HG03060 (cell line): ENCODE measurements around the gene SLC8A2.

Experiments used
- ATAC-seq: cut with Tn5 transposase; IDR thresholded peaks from one replicate; pipeline ENCODE4 v1.9.1; 2021; ENCODE audit warnings: low read depth, moderate number of reproducible peaks; ENCODE audit not compliant: unreplicated experiment

Gene SLC8A2

DNA sequence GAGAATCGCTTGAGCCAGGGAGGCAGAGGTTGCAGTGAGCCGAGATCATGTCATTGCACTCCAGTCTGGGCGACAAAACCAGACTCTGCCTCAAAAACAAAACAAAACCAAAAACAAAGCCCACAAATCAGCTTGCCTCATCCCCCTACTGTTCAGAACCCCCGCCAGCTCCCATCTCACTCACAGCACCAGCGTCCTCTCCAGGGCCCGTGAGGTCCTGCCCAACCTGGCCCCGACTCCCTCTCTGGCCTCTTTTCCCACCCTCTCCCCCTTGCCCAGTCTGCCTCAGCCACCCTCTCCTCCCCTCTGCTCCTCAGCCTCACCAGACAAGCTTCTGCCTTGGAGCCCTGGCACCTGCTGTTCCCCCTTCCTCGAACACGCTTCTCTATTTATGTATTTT, 3.8 kb downstream of the SLC8A2 start:
- ATAC-seq: no peak

GRCh38 chr19:47465957-47466356, 5.7 kb downstream of the SLC8A2 start:
- ATAC-seq: no peak

GRCh38 chr19:47464675-47465419, 6.8 kb downstream of the SLC8A2 start:
- no peak for ATAC-seq

DNA sequence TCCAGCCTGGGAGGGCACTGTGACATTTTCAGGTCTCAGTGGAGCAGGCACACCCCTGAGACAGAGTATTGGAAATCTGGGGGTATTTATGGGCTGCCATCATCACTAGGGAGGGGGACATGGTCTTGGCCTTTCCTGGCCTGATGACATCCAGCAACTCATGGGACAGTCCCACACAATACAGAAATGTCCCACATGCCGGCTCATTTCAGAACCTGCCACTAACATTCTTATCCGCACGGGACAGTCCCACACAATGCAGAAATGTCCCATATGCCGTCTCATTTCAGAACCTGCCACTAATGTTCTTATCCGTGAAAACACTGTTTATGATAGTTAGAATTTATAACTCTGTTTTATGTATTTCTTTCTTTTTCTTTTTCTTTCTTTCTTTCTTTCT, 9.8 kb downstream of the SLC8A2 start:
- no peak for ATAC-seq

- no peak for ATAC-seq
Measured at GRCh38 chr19:47459477-47459876, 12.2 kb downstream of the SLC8A2 start.

DNA sequence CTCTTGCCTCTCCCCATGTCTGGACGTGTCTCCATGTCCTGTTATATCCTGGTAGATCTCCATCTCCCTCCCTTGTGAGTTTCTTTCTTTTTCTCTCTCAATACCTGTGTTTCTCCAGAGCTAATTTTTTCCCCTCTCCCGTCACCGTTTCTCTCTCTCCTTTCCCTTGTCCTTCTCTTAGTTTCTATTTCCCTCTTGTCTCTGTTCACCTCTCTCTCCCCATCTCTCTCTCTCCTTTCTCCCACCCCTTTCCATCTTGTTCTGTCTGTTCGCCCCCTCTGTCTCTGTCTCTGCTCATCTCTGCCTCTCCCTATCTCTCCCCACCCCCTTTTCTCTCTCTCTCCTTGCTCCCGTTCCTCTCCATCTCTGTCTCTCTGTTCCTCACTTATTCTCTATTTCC, 13.0 kb downstream of the SLC8A2 start:
- ATAC-seq: no peak

DNA sequence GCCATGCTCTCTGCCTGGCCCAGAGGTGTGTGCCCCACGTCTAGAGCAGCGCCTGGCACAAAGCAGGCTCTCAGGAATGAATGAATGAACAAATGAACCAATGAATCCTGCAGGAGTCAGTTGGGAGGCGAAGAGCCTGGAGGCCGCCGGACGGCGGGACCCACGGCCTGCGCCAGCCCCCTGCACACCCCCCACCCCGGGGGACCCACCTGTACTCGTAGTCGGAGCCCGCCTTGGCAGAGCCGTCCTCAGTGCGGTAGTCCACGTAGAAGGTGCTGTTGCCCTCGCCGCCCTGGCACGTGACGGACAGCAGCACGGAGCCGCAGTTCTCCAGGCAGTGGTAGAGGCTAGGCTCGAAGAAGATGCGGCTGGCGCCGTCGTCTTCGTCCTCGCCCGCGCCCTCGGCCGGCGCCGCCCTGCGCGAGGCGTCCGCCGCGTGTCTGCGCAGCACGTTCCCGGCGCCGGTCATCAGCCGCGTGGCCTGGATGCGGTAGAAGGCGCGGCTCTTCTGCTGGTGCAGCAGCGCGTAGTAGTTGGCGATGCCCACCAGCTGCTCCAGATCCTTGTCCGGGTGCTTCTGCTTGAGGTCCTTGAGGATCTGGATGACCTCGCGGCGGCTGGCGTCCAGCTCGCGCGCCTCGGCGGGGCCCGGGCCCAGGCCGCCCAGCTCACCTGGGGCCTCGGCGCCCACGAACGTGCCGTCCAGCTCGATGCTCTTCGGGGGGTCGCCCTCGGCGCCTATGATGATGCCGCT, 14.8 kb downstream of the SLC8A2 start:
- no peak for ATAC-seq

DNA sequence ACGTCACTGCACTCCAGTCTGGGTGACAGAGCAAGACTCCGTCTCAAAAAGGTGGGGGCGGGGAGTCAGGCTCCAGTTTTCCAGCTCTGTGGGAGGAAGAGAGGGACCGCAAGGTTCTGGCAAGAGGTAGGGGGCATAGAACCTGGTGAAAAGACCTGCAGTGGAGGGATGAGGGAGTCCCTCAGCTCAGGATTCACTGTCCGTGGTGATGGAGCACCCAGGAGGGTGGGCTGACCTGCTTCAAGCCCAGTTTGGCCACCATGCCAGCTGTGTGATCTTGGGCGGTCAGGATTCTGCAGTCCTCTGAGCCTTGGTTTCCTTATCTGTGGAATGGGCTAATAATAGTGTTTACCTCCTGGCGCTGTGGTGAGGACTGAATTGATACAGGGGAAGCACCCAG, 21.2 kb downstream of the SLC8A2 start:
- ATAC-seq: no peak

DNA sequence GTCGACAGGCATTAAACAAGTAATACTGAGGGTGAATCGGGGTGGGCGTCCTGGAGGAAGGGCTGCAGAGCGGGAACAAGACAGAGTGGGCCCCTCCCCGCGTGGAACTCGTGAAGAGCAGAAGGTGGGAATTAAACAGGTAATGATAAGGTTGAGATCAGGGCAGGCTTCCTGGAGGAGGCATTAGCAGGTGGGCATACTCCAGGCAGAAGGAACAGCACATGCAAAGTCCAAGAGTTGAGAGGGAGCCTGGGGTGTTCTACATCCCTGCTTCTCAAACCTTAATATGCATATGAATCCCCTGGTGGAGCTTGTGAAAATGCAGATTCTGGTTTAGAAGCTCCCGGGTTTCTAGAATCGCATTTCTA, 23.3 kb downstream of the SLC8A2 start:
- no peak for ATAC-seq

GRCh38 chr19:47447470-47448359, 24.0 kb downstream of the SLC8A2 start:
- ATAC-seq: no peak

- no peak for ATAC-seq
Measured at GRCh38 chr19:47446534-47447469, 24.9 kb downstream of the SLC8A2 start.

- no peak for ATAC-seq
Measured at GRCh38 chr19:47445937-47446402, 25.7 kb downstream of the SLC8A2 start.

DNA sequence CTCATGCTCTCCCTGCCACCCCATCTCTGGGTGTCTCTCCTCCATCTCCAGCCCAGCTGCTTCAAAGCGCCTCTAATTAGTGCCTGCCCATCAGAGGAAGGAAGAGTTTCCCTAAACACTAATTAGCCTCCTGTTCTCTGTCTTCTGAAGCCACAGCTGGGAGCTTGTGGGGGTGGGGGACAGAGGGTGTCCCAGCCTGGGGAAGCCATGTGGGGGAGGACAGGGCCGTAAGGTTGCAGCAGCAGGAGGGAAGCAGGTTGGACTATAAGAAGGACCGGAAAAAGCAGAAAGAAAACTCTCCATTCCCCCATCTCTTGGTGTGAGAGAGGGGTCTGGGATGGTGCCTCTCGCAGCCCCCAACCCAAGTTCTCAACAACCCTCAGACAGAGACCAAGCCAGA, 26.2 kb downstream of the SLC8A2 start:
- no peak for ATAC-seq

- ATAC-seq: no peak
Measured at GRCh38 chr19:47444388-47444821, 27.3 kb downstream of the SLC8A2 start.

DNA sequence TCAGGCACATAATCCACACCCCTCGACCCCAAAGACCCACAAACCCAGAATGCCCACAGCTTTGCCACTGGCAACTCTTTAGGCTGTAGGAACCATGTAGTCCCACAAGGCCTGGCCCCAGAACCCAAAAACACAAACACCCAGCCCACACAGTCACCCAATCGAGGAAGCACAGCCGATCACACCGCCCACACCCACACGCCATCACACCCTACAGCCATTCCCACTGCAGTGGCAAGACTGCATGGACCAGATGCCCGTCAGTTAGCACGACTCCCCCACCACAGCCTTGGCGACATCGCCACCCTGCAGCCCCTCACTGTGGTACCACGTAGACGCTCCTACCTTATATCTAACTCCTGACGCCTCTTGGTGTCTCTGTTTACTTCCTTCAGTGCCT, 28.4 kb downstream of the SLC8A2 start:
- ATAC-seq: no peak

DNA sequence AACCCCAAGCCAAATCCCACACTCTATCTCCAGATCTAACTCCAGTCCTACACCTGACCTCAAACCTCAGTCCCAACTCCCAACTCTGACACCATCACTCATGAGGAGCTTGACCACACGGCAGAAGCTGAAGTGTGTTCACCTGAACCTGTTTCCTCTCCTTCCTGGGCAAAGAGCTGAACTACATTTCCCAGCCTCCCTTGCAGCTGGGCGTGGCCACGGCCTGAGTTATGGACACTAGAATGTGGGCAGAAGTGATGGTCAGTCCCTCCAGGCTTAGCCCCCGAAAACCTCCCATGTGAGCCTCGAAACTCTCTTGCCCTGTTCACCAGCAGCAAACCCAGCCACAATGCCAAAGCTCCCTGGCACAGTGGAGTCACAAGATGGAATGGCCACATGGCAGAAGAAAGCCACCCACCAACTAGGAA, 32.9 kb downstream of the SLC8A2 start:
- ATAC-seq: no peak

DNA sequence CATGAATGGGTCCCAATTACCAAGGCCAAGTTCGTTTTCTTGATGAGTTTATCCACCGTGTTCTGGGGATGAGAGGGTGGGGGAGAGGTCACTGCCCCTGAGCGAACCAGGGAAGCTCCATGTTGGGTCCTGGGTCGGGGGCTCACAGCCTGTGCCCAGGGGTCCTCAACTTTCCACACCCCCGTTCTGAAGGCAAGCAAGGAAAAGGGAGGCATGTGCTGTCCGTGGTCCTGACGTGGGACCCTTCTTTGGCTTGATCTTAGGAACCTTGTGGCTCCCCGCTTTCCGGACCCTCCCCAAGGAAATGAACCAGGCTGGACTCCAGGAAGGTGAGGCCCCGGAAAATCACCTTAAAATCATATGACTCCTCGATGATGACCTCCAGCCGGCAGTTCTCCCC, 34.2 kb downstream of the SLC8A2 start:
- ATAC-seq: no peak

DNA sequence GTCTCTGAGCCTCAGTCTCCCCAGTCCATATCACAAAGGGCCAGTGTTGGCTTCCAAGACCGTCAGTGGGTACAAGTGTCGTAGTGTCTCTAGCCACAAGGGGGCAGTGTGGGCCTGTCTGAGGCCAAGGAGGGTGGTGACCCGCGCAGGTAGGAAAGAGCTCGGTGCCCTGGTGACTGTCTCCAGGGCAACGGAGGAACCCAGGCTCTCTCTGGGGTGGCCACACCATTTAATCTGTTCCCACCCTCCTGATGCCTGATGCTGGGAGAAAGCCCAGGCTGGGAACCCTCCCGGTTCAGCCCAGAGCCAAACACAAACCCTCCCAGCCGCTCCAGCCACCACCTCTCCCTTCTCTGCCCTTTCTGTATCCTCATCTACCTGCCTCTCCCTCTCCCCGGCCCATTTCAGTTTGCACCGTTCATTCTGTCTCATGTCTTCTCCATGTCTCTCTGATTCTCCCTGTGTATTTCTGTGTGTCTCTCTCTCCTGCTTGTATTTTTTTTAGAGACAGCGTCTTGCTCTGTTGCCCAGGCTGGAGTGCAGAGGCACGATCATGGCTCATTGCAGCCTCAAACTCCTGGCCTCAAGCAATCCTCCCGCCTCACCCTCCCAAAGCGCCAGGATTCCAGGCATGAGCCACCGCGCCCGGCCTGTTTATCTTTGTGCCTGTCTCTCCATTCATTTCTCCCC, 34.8 kb downstream of the SLC8A2 start:
- no peak for ATAC-seq

DNA sequence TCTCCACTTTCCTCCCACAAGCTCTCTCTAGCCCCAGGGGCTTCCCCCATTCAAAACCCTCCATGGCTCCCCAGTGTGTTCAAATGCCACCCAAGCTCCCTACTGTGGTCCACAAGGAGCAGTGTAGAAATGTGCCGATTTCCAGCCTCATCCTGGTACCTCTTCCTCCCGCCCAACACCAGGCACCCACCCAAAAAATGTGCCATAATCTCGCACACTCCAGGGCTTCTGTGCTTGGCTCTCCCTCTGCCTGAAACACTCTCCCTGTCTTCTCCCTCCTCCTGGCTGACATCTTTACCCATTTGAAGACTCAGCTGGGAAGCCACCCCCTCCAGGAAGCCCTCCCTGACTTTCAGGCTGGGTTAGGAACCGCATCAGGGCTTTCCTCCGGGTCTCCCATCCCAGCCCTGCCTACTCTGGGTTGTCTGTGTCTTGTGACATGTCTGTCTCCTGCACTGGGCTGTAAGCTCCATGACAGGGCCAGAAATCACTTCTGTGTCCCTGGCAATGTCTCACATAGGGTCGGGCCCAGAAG, 35.7 kb downstream of the SLC8A2 start:
- ATAC-seq: no peak
